ENCODE data around the gene TUT1. TPM values are rescaled to one million over a fixed set of nuclear protein-coding genes. Genes with fewer than 3 reads are reported as not detected.

The TUT1 gene
- total RNA-seq, 1 experiment from 2014 or later, result 40.0 TPM

- no peak overlapping the region for H3K4me3 Mint-ChIP-seq
- peaks cover 19% of the 10 kb centered on the region for H3K4me1 Mint-ChIP-seq
- no peak for TF ChIP-seq ESRRA (CRISPR knock-in tag; IDR thresholded peaks at IDR 0.05; ENCODE audit: borderline replicate concordance)
- no peak for TF ChIP-seq CREM (CRISPR knock-in tag; IDR thresholded peaks at IDR 0.05)
- TF ChIP-seq STAT6 (CRISPR knock-in tag; conservative IDR thresholded peaks at IDR 0.05; ENCODE audit: low read depth), result no peak
- TF ChIP-seq CBFB (CRISPR knock-in tag; IDR thresholded peaks at IDR 0.05; ENCODE audit: low read depth), result no peak
- no peak for TF ChIP-seq TEAD1 (CRISPR knock-in tag; IDR thresholded peaks at IDR 0.05)
- TF ChIP-seq PRRX2 (CRISPR knock-in tag; IDR thresholded peaks at IDR 0.05), result no peak
- TF ChIP-seq CREB1 (CRISPR knock-in tag; IDR thresholded peaks at IDR 0.05), result no peak
- no peak for TF ChIP-seq ZNF138 (CRISPR knock-in tag; conservative IDR thresholded peaks at IDR 0.05)
- no peak for TF ChIP-seq OVOL2 (CRISPR knock-in tag; IDR thresholded peaks at IDR 0.05; ENCODE audit: borderline replicate concordance)
- TF ChIP-seq RORB (CRISPR knock-in tag; IDR thresholded peaks at IDR 0.05), result no peak
- TF ChIP-seq NR2C2 (CRISPR knock-in tag; IDR thresholded peaks at IDR 0.05), result no peak
- no peak for TF ChIP-seq TP53 (CRISPR knock-in tag; IDR thresholded peaks at IDR 0.05)
- no peak for TF ChIP-seq CDX4 (CRISPR knock-in tag; IDR thresholded peaks at IDR 0.05; ENCODE audit: borderline replicate concordance)
- TF ChIP-seq KAT7 (CRISPR knock-in tag; IDR thresholded peaks at IDR 0.05; ENCODE audit: borderline replicate concordance), result no peak
- TF ChIP-seq GTF2I (CRISPR knock-in tag; conservative IDR thresholded peaks at IDR 0.05), result no peak
- TF ChIP-seq USF1 (CRISPR knock-in tag; IDR thresholded peaks at IDR 0.05), result no peak
- no peak for TF ChIP-seq ZNF232 (CRISPR knock-in tag; IDR thresholded peaks at IDR 0.05)
- TF ChIP-seq HMGXB4 (CRISPR knock-in tag; IDR thresholded peaks at IDR 0.05), result no peak
- TF ChIP-seq AFF4 (CRISPR knock-in tag; IDR thresholded peaks at IDR 0.05; ENCODE audit: borderline replicate concordance), result no peak
- ChIA-PET POLR2A (no interaction called here), CTCF (no interaction called here)
- no peaks in the 10 kb centered on the region for H3K27me3 Mint-ChIP-seq (ENCODE audit: low read depth)
- H3K36me3 Mint-ChIP-seq, result peaks cover 47% of the 10 kb centered on the region
- ATAC-seq (no peak), DNase-seq (ENCODE audit: low spot score) (no peak)
- no peak overlapping the region; the same call in 1 of the 2 replicates for H3K27ac Mint-ChIP-seq
- H3K9me3 Mint-ChIP-seq, result no peaks in the 10 kb centered on the region
Measured at GRCh38 chr11:62577046-62577714, 14.1 kb downstream of the TUT1 start.
